GM23338 (cell line): ENCODE measurements around the gene ARHGEF28. TPM values are rescaled to one million over a fixed set of nuclear protein-coding genes. Genes with fewer than 3 reads are reported as not detected.

ENCODE experiments used
- ATAC-seq: fragments of 200-7000 bp; cut with Tn5 transposase; 3 replicates; pipeline ENCODE4 v1.9.1; 2020
- DNase-seq: peaks from one replicate; pipeline ENCODE4 v3.0.0-alpha.2; 2015; ENCODE audit warnings: low spot score
- H2AFZ ChIP-seq: fragments of 200-600 bp; sonication (generic); 2 replicates; pipeline ENCODE4 v1.8.0; 2016; ENCODE audit warnings: antibody characterized with exemption, mild to moderate bottlenecking, moderate library complexity
- H3F3A ChIP-seq: fragments of 200-600 bp; sonication (generic); replicated peaks from 2 replicates; pipeline ENCODE4 v1.8.0; 2017; ENCODE audit warnings: antibody characterized with exemption, mixed run types, low read depth
- H3K27ac ChIP-seq: fragments of 200-600 bp; sonication (generic); 2 replicates; pipeline ENCODE4 v1.6.1; 2016; ENCODE audit warnings: low read depth
- H3K27me3 ChIP-seq: fragments of 200-600 bp; sonication (generic); 2 replicates; pipeline ENCODE4 v1.8.0; 2016; ENCODE audit warnings: mild to moderate bottlenecking, mixed run types, moderate library complexity; ENCODE audit not compliant: insufficient read depth
- H3K36me3 ChIP-seq: fragments of 200-600 bp; sonication (generic); 2 replicates; pipeline ENCODE4 v1.8.0; 2016; ENCODE audit warnings: mild to moderate bottlenecking; ENCODE audit not compliant: insufficient read depth
- H3K4me1 ChIP-seq: fragments of 200-600 bp; sonication (generic); 2 replicates; pipeline ENCODE4 v1.8.0; 2016; ENCODE audit warnings: mild to moderate bottlenecking, moderate library complexity; ENCODE audit not compliant: insufficient read depth
- H3K4me2 ChIP-seq: fragments of 200-600 bp; sonication (generic); 2 replicates; pipeline ENCODE4 v1.7.1; 2017; ENCODE audit warnings: mixed run types
- H3K4me3 ChIP-seq: fragments of 200-600 bp; sonication (generic); 2 replicates; pipeline ENCODE4 v1.6.1; 2016; ENCODE audit warnings: mixed run types
- H3K79me2 ChIP-seq: fragments of 200-600 bp; sonication (generic); replicated peaks from 2 replicates; pipeline ENCODE4 v1.8.0; 2017; ENCODE audit warnings: mild to moderate bottlenecking; ENCODE audit not compliant: insufficient read depth
- H3K9me2 ChIP-seq: fragments of 200-600 bp; sonication (generic); 2 replicates; pipeline ENCODE4 v1.8.0; 2017; ENCODE audit not compliant: insufficient read depth
- H4K20me1 ChIP-seq: fragments of 200-600 bp; sonication (generic); replicated peaks from 2 replicates; pipeline ENCODE4 v1.8.0; 2017; ENCODE audit warnings: mild to moderate bottlenecking; ENCODE audit not compliant: insufficient read depth
- H3K27ac Mint-ChIP-seq: 2 replicates; pipeline ENCODE4 v1.8.0; 2020; ENCODE audit warnings: inconsistent platforms, mild to moderate bottlenecking, moderate library complexity, mixed read lengths
- H3K27me3 Mint-ChIP-seq: 3 replicates; pipeline ENCODE4 v1.8.0; 2022; ENCODE audit warnings: low read depth, mild to moderate bottlenecking, moderate library complexity, mixed read lengths, inconsistent platforms; ENCODE audit not compliant: insufficient read depth, poor library complexity
- H3K36me3 Mint-ChIP-seq: 3 replicates; pipeline ENCODE4 v1.8.0; 2021; ENCODE audit warnings: low read depth, mild to moderate bottlenecking, inconsistent platforms, moderate library complexity, mixed read lengths
- H3K4me1 Mint-ChIP-seq: 3 replicates; pipeline ENCODE4 v1.8.0; 2020; ENCODE audit warnings: mild to moderate bottlenecking, inconsistent platforms, mixed read lengths
- H3K4me3 Mint-ChIP-seq: 3 replicates; pipeline ENCODE4 v1.8.0; 2021; ENCODE audit warnings: moderate library complexity, mild to moderate bottlenecking, inconsistent platforms, mixed read lengths
- H3K9me3 Mint-ChIP-seq: 3 replicates; pipeline ENCODE4 v1.8.0; 2020; ENCODE audit warnings: moderate library complexity, mild to moderate bottlenecking, inconsistent platforms, mixed read lengths
- CREB1 ChIP-seq: fragments of 250-450 bp; sonication (Bioruptor Pico); IDR thresholded peaks from 2 replicates; pipeline ENCODE4 v1.5.0; 2020; ENCODE audit warnings: low read depth, mild to moderate bottlenecking, moderate library complexity
- POLR2AphosphoS5 ChIP-seq: IDR thresholded peaks from 2 replicates; pipeline ENCODE4 v1.6.1; 2016; ENCODE audit warnings: antibody characterized with exemption, low read depth
- REST ChIP-seq: IDR thresholded peaks from one replicate; pipeline ENCODE4 v1.6.1; 2018; ENCODE audit warnings: antibody characterized with exemption; ENCODE audit not compliant: unreplicated experiment
- ZNF331 ChIP-seq: fragments of 250-450 bp; sonication (Bioruptor Pico); IDR thresholded peaks from 2 replicates; pipeline ENCODE4 v1.5.0; 2020; ENCODE audit warnings: low read depth, mild to moderate bottlenecking, moderate library complexity
- ZNF462 ChIP-seq: fragments of 250-450 bp; sonication (Bioruptor Pico); IDR thresholded peaks from 2 replicates; pipeline ENCODE4 v1.5.0; 2020; ENCODE audit warnings: mild to moderate bottlenecking, moderate library complexity
- polyA plus RNA-seq: library from polyadenylated mRNA; unstranded; fragments of >200 nt; fragmentation: Nextera tagmentation; extraction: Ambion mirVana; gene quantifications from 2 replicates; pipeline ENCODE4 v1.2.1, GENCODE V29; 2016
- total RNA-seq: library from RNA; depleted of rRNA; stranded (reverse); fragments of >200 nt; shearing (Covaris generic); gene quantifications from 2 replicates; pipeline ENCODE4 v1.2.3, GENCODE V29; 2014

The ARHGEF28 gene
- total and polyA plus RNA-seq, 2 experiments from 2014 or later = 0.39 to 1.0 TPM

- no peak for TF ChIP-seq REST
- no peak for TF ChIP-seq ZNF331 (CRISPR knock-in tag)
- no peak for TF ChIP-seq CREB1 (CRISPR knock-in tag)
- TF ChIP-seq ZNF462 = no peak
Observed at GRCh38 chr5:73739650-73740049, 113.7 kb downstream of the ARHGEF28 start (continued).

- Histone ChIP-seq H4K20me1 (no peaks in the 10 kb centered on the region), H3K9me2 (no peaks in the 10 kb centered on the region), H3F3A (no peaks in the 10 kb centered on the region), H3K4me1 (no peaks in the 10 kb centered on the region), H3K4me3 (no peak overlapping the region), H3K27me3 (no peaks in the 10 kb centered on the region), H3K4me2 (no peak overlapping the region), H3K27ac (no peak overlapping the region), H2AFZ (no peak overlapping the region), H3K79me2 (no peaks in the 10 kb centered on the region), H3K36me3 (no peaks in the 10 kb centered on the region)
- Mint-ChIP-seq H3K36me3 (no peaks in the 10 kb centered on the region), H3K27ac (no peak overlapping the region), H3K27me3 (peaks cover 2% of the 10 kb centered on the region), H3K4me1 (no peaks in the 10 kb centered on the region; the same call in 2 of the 3 replicates), H3K9me3 (no peaks in the 10 kb centered on the region), H3K4me3 (no peak overlapping the region)
- ATAC-seq (no peak), DNase-seq (no peak)
- no peak for TF ChIP-seq POLR2AphosphoS5
- TF ChIP-seq REST = no peak
Observed at GRCh38 chr5:73740274-73740790, 114.3 kb downstream of the ARHGEF28 start.
